Measurements from ENCODE around the gene TARDBP.
"Not testable (repeated sequence)": the region's sequence is repeated elsewhere in the genome, so short reads cannot be mapped to it uniquely, and the experiment has no call there.

GRCh38 chr1:11037019-11037739 is 24.7 kb downstream of the TARDBP start:
- not testable (repeated sequence) for TF ChIP-seq EZH2 (IDR thresholded peaks at IDR 0.05; ENCODE audit: borderline replicate concordance, low read depth, low read length, poor library complexity, severe bottlenecking); CTCF (conservative IDR thresholded peaks at IDR 0.05; ENCODE audit: low read depth, low read length)
